ENCODE measurements around the gene LMCD1.

The LMCD1 gene

GRCh38 chr3:8500989-8501370, 643 bp upstream of the LMCD1 start:
- H3K4me3 ChIP-seq (ENCODE audit: control insufficient read depth, low read depth, low read length): peak overlapping the region; percentile 56
- no peak for DNase-seq (ENCODE audit: low read depth)
- TF ChIP-seq CTCF (conservative IDR thresholded peaks at IDR 0.05; ENCODE audit: control insufficient read depth, insufficient read depth, low read depth, low read length): no peak

GRCh38 chr3:8503461-8503860, 1.8 kb downstream of the LMCD1 start:
- no peak for TF ChIP-seq CTCF (conservative IDR thresholded peaks at IDR 0.05; ENCODE audit: control insufficient read depth, insufficient read depth, low read depth, low read length)
- peak overlapping the region; percentile 62 for H3K4me3 ChIP-seq (ENCODE audit: control insufficient read depth, low read depth, low read length)
- DNase-seq (ENCODE audit: low read depth): peak; percentile 57

- no peak for TF ChIP-seq CTCF (conservative IDR thresholded peaks at IDR 0.05; ENCODE audit: control insufficient read depth, insufficient read depth, low read depth, low read length)
- DNase-seq (ENCODE audit: low read depth): peak; percentile 36
- peak overlapping the region; percentile 62 for H3K4me3 ChIP-seq (ENCODE audit: control insufficient read depth, low read depth, low read length)
Measured at GRCh38 chr3:8503871-8504610, 2.4 kb downstream of the LMCD1 start.

- DNase-seq (ENCODE audit: low read depth): peak; percentile 29
- H3K4me3 ChIP-seq (ENCODE audit: control insufficient read depth, low read depth, low read length): peak overlapping the region; percentile 62
- TF ChIP-seq CTCF (conservative IDR thresholded peaks at IDR 0.05; ENCODE audit: control insufficient read depth, insufficient read depth, low read depth, low read length): no peak
Measured at GRCh38 chr3:8504611-8504973, 3.0 kb downstream of the LMCD1 start.

GRCh38 chr3:8505621-8506020, 4.0 kb downstream of the LMCD1 start:
- no peak overlapping the region for H3K4me3 ChIP-seq (ENCODE audit: control insufficient read depth, low read depth, low read length)
- TF ChIP-seq CTCF (conservative IDR thresholded peaks at IDR 0.05; ENCODE audit: control insufficient read depth, insufficient read depth, low read depth, low read length): no peak
- DNase-seq (ENCODE audit: low read depth): peak; percentile 42

- DNase-seq (ENCODE audit: low read depth): peak; percentile 81
- H3K4me3 ChIP-seq (ENCODE audit: control insufficient read depth, low read depth, low read length): no peak overlapping the region
Measured at GRCh38 chr3:8506571-8507061, 5.0 kb downstream of the LMCD1 start.

More at GRCh38 chr3:8506571-8507061, 5.0 kb downstream of the LMCD1 start:
- TF ChIP-seq CTCF (conservative IDR thresholded peaks at IDR 0.05; ENCODE audit: control insufficient read depth, insufficient read depth, low read depth, low read length): no peak
